Occipital lobe (tissue), 2 donors: ENCODE measurements around the gene NIPAL1. TPM values are rescaled to one million over a fixed set of nuclear protein-coding genes. Genes with fewer than 3 reads are reported as not detected.
A peak's percentile ranks its signal among the peaks of the same experiment; 100 is the strongest.
"Not testable (repeated sequence)": the region's sequence is repeated elsewhere in the genome, so short reads cannot be mapped to it uniquely, and the experiment has no call there.

Source experiments
- DNase-seq: peaks from one replicate; lab custom pipeline; 2025; lab: John Stamatoyannopoulos, UW
- total RNA-seq: library from RNA; depleted of rRNA; stranded (reverse); fragments of >200 nt; gene quantifications from one replicate; pipeline ENCODE4 v1.2.3, GENCODE V29; 2014

Gene NIPAL1
- total RNA-seq, result 0.94 TPM

DNA sequence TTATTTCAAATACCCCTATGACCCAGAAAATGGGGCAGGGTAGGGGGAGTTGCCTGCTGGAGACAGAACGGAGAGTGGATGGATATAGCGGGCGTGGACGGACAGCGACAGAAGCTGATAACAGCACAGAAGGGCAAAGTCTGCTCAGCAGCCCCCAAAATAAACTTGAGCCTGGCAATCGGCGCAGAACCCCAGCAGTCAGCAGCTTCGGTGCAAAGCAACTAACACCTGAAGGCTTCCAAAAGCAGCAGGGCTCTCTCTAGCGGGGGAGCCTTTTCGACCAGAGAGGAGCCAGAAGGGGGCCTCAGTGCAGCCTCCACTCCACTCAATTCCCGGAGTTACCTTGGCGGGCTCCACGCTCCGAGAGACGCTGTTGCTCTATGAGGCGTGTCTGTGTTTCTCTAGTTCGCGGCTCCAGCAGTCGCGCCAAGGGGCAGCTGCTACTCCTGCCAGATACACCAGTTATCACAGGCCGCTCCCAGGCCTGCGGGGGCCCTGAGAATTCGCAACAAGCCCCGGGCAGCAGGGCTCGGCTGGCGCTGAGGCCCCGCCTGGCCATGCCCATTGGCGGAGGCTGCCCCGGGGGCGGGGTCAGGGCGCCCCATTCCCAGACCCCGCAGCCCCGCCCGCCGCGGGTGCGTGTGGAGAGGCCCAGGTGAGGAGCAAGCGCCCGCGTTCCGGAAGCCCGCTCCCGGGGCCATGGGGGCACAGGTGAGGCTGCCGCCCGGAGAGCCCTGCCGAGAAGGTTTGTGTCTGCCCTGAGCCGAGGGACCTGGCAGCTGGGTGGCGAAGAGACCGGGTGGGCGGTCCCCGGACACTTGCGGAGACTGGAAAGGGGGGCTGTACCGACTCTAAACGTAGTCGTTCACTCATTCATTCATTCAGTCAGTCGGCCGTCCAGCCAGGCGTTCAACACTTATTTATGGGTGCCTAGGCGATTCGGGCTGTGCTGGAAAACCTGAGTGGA, at the start of gene NIPAL1, which contains the start of gene CNGA1:
TSS of gene NIPAL1 (plus strand) at position 632 of the 967 bp plus-strand sequence. CDS start at position 700, 68 bp downstream.
TSS of gene CNGA1 (minus strand) at position 541 of the 967 bp plus-strand sequence. CDS start 63,992 bp downstream, outside the sequence.
- peak; percentile 12 for DNase-seq

DNA sequence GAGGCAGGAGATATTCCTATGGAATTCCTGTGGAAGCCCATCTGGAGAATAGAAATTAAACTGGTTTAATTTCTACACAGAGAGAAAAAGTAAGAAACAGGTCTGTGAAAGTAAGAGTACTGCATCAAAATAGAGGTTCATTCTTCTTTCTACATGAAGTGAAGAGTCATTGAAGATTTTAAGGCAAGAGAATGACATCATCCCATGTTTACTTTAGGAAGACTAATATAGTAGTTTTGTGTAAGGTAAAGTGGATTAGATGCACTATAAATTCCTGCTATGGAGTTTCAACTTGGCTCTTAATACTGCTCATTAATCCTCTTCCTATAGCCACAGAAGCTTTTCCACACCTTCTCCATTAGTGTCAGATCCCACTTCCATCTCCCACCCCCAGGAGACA, 47.7 kb upstream of the NIPAL1 start:
- DNase-seq, result no peak

DNA sequence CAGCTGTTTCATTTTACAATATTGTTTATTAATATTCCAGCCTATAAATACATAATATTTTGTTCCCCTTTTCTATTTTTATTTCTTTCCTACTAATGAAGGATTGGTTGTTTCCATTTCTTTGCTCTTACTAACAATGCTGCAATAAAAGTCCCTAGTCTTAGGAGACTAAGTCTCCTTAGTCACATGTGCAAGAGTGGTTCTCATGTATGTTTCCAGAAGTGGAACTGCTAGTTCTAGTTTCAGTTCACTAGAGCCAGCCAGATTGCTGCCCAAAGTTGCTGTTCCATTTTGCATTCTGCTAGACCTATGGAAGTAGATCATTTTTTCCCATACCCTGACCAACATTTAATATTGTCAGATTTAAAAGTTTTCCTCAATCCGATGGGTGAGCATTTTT, 44.4 kb upstream of the NIPAL1 start:
- no peak for DNase-seq

DNA sequence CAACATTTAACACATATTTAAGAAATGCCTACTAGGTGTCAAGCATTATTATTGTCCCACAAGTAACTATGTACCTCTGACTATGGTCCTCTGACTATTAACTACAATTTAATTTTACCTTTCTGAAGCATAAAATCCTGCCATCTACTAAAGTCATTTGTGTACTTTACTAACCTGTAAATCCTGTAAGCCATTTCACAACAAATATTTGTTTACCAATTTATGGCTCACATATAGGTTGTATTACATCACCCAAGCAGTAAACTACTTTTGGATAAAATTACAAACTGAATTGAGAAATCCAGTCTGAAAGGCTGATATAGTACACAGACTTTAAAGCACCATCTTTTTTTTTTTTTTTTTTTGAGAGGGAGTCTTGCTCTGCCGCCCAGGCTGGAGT, 43.9 kb upstream of the NIPAL1 start:
- no peak for DNase-seq

DNA sequence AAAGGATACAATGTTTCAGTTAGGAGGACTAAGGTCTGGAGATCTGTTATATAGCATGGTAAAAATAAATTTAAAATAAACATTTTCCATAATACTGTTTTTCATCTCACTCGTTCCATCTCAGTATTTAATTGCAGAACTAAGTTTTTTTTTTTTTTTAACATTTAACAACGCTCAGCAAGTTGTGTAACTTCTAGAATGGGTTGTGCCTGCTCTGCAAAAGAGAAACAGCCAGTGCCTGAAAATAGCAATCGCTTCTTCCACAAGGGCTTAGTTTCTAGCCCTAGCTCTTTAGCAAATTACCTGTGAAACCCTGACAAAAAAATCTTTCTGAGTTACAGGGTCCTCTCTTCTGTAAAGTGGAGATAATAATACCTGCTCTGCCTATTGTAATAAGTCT, 42.0 kb upstream of the NIPAL1 start:
- DNase-seq, result no peak

DNA sequence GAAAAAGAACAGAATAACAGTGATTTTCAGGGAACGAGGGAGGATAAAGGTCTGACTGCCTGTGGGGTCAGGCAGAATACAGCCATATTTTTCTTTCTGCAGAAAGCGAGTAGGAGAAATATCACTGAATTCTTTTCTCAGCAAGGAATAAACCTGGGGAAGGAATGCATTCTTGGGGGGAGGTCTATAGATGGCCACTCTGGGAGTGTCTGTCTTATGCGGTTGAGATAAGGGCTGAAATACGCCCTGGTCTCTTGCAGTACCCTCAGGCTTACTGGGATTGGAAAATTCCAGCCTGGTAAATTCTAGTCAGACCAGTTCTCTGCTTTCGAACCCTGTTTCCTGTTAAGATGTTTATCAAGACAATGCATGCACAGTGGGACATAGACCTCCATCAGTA, 26.4 kb upstream of the NIPAL1 start:
- DNase-seq, result no peak

DNA sequence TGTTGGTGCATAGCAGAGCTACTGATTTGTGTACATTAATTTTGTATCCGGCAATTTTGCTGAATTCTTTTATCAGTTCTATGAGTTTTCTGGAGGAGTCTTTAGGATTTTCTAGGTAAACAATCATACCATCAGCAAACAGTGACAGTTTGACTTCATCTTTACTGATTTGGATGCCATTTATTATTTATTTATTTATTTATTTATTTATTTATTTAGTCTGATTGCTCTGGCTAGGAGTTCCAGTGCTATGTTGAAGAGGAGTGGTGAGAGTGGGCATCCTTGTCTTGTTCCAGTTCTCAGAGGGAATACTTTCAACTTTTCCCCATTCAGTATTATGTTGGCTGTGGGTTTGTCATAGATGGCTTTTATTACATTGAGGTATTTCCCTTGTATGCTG, 24.1 kb upstream of the NIPAL1 start:
- DNase-seq, result not testable (repeated sequence)

DNA sequence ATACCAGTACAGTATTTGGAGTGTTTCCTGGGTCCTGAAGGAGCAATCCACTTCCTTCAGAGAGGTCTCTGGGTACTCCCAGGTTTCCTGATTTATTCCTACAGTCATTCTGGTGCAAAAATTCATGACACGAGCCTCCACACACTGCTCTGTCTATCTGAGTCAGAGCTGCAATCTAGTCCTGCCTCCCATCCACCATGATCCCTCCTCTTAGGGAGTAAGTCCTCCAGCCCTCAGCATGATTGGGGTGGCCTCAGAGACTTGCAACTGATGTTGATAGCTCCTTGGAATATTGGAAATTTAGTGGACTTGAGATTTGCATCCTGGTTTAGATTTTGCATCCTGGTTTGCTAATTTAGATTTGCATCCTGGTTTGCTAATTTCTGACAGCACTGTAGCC, 20.6 kb upstream of the NIPAL1 start:
- DNase-seq, result no peak

DNA sequence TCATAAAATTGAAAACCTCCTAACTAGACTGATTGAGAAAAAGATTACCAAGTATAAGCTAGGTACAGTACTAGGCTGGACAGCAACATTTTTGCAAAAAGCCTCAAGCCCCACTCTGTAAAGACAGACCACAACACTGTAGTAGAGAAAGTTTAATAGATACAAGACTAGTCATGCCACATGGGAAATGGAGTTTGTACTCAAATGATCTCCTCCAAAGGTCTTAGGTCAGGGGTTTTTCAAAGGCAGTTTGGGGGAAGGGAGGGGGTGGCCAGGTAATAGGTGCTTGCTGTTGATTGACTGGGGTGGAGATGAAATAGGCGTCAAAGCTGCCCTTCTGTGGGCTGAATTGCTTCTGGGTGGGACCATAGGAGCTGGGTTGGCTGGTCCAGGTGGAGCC, 14.3 kb upstream of the NIPAL1 start:
- no peak for DNase-seq

DNA sequence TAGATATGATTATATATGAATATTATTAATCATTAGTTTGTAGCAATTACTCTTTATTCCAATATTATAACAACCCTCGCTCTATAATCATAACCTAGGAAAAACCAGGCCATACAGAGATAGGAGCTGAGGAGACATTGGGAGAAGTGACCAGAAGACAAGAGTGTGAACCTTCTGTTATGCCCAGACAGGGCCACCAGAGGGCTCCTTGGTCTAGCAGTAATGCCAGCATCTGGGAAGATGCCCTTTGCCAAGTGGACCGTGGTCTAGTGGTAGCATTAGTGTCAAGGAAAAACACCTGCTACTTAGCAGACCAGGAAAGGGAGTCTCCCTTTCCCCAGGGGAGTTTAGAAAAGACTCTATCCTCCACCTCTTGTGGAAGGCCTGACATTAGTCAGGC, 13.0 kb upstream of the NIPAL1 start:
- DNase-seq, result not testable (repeated sequence)

DNA sequence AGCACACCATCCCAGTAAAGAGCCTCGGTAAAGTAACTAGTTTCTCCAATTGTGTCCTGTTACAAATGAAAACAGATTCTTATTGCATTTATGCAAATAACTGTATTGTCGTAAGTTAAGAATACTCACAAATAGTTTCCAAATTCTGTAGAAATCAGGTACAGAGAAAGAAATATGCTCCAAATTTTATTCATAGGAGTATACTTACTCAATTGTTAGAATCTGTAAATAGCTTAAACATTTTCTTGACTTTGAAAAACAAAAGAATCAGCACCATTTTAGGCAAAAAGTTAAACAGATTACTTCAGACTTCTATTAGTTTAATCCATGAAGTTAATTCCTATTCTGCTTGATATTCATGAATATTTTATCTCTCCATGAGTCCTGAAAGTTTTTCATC, 10.8 kb upstream of the NIPAL1 start:
- DNase-seq, result no peak

DNA sequence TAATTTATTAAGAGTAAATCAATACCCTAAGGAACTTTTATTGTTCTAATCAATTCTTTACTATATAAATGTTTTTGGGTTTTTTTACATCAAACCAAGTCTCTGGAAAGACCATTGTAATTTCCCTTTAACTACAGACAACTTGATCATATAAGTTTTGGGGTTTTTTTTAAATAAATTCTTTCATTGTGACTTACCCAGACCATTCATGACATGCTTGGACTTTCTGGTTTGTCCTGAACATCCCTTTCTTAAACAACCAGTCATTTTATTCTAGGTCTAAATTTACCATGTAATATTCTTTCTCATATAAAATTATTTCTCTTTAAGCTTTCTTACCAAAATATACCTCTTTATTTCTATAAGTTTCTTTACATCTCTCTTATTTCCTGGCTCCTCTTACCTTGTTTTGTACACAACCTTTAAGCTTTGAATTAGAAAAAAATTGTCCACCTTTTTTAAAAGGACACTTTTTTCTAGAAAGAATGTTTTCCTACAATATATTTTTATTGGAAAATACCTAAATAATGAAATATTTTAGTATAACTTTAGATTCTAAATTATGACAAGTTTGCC, 8.5 kb upstream of the NIPAL1 start:
- DNase-seq, result no peak

DNA sequence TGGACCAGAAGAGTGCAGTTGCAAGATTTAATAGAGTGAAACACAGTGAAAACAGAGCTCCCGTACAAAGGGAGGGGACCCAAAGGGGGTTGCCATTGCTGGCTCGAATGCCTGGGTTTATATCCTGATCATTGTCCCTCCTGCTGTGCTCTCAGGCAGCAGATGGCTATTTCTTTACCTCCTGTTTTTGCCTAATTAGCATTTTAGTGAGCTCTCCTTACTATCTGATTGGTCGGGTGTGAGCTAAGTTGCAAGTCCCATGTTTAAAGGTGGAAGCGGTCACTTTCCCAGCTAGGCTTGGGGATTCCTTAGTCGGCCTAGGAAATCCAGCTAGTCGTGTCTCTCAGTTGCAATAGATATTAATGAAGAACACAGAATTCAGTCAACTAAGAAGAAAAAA, 5.7 kb upstream of the NIPAL1 start:
- DNase-seq, result not testable (repeated sequence)

DNA sequence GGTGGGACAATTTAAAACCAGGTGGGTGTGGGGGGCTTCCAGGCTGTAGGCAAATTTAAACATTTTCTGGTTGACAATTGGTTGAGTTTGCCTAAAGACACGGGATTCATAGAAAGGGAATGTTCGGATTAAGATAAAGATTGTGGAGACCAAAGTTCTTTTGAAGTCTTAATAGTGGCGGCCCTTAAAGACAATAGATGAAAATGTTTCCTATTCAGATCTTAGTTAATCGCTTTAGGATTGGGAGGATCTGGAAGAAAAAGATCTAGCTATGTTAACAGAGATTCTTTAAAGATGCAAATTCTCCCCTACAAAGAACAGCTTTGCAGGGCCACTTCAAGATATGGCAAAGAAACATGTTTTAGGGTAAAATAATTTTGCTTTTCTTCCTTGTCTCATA, 4.8 kb upstream of the NIPAL1 start:
- DNase-seq, result no peak

DNA sequence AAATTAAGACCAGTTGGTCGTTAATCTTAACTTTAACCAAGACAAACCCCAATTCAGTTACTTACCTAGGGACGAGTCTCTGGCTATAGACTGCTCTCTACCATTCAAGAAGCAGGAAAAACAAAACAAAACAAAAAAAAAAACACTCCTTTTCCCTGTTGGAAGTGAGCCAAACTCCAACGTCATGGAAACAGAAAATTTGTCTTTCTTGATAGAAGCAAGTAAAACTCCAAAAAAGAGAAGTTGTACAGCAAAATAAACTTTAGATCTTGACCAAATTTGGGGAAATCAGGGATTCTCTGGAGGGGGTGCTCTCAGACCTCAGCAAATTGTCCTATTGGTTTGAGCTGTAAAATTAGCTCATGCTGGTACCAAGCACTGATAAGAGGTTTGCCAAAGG, 3.7 kb upstream of the NIPAL1 start:
- DNase-seq, result no peak

DNA sequence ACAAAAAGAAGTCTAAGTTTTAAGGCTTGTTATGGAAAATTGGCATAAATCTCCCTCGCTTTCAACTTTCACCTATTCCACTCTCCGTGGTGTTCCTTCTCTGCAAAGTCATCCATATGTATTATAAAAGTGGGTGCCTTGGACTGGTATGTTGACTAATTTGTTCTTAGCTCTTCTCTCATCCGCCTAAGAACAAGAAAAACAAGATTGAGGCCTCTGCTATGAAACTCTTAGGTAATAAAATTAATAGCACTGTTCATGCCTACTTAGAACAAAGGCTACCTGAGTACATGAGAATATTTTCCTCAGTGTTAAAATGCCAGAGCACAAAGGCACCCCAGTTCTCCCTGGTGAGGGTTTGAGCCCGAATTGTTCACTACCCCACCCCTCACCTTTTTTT, 1.4 kb upstream of the NIPAL1 start:
- no peak for DNase-seq

DNA sequence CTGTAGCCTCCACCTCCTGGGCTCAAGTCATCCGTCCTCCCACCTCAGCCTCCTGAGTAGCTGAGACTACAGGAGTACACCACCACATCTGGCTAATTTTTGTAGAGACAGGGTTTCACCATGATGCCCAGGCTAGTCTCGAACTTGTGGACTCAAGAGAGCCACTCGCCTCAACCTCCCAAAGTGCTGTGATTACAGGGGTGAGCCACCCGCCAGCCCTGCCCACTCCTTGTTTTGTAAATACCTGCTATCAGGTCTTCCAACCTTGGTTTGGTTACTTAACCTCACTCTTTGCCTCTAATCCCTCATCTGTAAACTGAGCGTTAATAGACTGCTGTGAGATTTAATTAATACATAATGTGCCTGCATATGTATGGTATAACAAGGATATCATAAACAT, 894 bp upstream of the NIPAL1 start:
- DNase-seq, result no peak

DNA sequence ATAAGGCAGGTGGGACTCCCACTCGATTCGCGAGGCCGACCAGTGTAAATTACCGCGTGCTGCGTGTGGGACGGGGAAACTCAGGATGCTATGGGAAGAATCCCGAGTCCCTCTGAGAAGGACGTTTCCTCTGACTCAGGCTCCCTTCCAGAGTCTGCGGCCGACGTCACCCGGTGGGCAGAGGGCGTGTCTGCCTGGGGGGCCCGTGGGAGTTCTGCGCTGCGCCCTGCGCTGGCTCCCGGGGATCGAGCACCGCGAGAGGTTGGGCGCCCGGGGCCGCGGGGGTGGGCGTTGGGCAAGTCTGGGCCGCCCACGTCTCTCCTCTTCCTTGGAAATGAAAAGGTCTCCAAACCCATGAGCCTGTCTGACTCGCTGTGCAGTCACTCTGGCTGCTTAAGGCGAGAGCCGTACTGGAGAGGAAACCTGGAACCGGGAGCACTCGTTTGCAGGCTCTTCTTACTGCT, 568 bp downstream of the NIPAL1 start:
- peak; percentile 5 for DNase-seq

DNA sequence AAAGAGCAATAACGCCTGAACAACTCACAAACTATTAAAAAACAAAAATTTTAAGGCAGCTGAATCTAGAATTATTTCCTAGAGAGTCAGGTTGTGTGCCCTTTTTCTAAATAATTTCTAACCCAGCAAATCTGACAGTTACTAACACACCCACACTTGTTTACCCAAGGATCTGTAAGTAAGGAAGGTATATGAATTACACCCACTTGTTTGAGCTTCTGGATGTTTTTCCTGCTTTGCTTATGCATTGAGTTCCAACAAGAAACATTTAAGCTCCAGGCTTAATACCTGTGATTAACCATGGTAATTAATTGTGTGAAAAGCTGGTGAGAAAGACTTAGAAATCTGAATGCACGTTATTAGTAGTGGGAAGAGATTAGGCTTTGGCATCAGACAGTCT, 1.5 kb downstream of the NIPAL1 start:
- DNase-seq, result no peak

DNA sequence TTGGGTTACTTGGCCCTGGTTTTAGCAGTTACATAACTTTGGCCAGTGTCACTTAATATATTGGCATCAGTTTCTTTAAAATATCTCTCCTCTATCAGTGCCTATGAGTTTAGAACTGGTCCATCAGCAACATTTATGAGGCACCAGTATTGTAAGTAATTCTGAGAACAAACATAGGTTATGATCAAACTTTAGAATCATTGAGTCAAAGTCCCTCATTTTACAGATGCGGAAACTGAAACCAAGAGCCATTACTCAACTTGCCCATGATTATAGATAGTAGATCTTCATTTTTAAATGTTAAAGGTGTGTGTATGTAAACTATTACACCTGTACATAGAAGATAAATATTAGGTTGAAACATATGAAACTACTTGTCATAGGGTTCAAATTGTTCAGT, 4.5 kb downstream of the NIPAL1 start:
- DNase-seq, result no peak

DNA sequence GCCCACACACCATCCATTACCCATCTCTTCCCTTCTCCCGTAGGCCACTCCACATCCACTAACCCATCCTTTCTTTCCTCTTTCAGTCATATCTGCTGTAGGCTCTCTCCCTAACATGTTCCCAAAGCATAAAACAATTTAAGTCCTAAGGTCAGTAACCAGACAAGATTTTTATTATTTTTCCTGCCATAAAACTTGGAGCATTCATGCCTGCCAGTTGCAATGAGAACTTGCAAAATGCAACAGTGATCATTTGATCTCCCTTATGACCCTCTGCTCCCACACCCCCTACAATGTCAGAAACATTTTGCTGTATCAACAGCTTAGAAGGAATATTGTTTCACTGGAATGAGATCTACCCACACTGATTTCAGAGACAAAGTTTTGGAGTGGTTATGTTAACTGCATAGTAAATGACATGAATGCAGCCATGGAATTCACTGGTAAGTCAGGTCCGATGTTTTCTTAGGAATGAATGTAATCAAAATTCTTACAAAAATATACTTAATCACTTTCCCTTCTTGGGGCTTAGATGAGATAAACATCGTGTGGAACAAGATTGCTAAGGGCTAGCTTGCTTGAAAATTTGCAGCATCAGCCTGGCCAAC, 5.7 kb downstream of the NIPAL1 start:
- no peak for DNase-seq

DNA sequence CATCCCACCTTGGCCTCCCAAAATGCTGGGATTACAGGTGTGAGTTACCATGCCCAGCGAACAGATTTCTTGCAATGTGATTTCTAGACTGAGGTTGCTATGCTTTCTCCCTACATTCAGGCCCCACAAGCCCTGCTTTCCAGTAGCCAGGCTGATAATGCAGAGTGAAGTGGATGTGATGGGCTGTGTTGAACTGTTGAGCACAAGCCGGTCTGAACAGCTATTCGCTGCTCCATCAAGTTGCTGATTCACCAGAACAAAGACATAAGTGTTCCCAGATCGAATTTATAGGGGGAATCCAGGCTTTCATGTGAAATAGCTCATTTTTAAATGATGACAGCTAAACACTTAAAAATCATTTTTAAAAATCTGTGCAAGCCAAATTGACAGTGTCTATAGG, 8.0 kb downstream of the NIPAL1 start:
- DNase-seq, result no peak
